NCI-H82 treated with DMSO at 0.1 percent for 48 hours (cell line): ENCODE measurements around the gene CASP8.
"Not testable (repeated sequence)": the region's sequence is repeated elsewhere in the genome, so short reads cannot be mapped to it uniquely, and the experiment has no call there.

Source experiments
- DNase-seq: peaks from one replicate; lab custom pipeline; 2025; ENCODE audit not compliant: unreplicated experiment; lab: John Stamatoyannopoulos, UW

The CASP8 gene

DNA sequence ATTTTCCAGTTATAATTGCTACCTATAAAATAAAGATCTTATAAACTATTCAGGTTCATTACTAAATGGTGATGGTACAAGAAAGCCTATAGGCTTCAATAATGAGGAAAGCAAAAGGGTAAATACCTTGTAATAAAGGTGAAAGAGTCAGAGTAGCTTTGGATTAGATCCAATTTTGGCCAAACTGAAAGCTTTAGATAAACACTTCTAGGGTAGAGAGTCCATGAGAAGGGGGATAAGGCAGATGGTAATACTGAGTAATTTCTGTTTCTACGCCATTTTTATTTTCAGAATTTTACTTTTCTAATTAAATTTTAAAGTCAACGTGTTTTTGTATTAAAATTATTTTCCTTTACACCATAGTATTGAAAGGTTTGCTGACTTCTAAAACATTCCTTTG lies 9.4 kb downstream of the CASP8 start:
- no peak for DNase-seq

- DNase-seq: no peak
These were observed 10.1 kb downstream of the CASP8 start for GRCh38 chr2:201270293-201271001.

- no peak for DNase-seq
These were observed 11.6 kb downstream of the CASP8 start for GRCh38 chr2:201271917-201272316.

DNA sequence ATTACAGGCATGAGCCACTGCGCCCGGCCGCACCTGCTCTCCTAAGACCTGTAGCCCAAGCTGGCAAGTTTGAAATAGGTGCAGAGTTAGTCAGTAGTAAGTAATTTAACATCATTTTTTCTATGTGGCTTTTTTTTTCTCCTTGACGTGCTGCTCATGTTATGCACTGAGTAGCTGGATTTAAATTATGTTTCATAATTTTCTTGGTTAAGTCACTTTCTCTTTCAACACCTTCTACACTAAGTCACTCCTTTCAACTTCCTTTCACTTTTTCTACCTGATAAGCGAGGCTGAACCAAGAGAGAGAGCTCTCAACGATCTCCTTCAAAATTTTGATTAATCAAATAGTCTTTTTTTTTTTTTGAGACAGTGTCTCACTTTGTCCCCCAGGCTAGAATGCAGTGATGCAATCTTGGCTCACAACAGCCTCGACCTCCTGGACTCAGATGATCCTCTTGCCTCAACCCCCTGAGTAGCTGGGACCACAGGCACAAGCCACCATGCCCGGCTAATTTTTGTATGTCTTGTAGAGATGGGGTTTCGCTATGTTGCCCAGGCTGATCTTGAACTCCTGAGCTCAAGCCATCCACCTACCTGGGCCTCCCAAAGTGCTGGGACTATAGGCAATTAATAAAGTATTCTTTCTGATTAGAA lies 13.1 kb downstream of the CASP8 start:
- no peak for DNase-seq

DNA sequence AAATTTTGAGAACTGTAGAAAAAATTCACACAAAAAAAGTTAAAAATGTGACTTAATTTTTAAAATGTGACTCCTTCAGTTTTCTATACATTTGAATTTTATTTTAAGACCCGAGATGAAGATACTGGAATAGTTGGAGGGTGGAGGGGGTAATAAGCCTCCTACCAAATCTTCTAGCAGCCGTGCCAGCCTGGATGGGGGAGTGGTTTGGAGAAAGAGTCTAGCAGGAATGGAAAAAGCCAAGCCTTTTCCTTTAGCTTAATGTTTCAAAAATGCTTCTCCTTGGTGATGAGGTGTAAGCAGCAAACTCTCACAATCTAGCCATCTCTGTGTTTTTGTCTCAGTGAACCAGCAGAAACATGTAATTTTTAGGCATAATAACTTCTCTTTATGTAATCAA lies 14.7 kb downstream of the CASP8 start:
- DNase-seq: no peak

GRCh38 chr2:201275990-201276389 lies 15.7 kb downstream of the CASP8 start:
- no peak for DNase-seq

DNA sequence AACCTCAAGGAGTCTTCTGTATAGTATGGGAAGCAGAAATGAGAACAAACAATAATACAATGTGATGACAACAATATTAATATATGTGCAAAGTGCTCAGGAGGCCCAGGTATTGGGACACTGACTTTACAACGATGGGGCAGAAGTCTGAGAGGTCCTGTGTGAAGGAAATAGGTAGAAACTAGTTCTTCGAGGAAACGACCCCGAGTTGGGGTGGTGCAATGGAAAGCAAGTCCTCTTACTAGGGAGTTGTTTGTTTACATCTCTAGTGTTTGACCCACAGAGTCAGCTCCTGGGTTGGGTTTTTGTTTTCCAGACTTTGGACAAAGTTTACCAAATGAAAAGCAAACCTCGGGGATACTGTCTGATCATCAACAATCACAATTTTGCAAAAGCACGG lies 16.2 kb downstream of the CASP8 start:
- no peak for DNase-seq

- no peak for DNase-seq
These were observed 18.7 kb downstream of the CASP8 start for GRCh38 chr2:201279079-201279478.

GRCh38 chr2:201280191-201281040 lies 20.1 kb downstream of the CASP8 start:
- DNase-seq: no peak

- DNase-seq: no peak
These were observed 25.2 kb downstream of the CASP8 start for GRCh38 chr2:201285499-201285898.

DNA sequence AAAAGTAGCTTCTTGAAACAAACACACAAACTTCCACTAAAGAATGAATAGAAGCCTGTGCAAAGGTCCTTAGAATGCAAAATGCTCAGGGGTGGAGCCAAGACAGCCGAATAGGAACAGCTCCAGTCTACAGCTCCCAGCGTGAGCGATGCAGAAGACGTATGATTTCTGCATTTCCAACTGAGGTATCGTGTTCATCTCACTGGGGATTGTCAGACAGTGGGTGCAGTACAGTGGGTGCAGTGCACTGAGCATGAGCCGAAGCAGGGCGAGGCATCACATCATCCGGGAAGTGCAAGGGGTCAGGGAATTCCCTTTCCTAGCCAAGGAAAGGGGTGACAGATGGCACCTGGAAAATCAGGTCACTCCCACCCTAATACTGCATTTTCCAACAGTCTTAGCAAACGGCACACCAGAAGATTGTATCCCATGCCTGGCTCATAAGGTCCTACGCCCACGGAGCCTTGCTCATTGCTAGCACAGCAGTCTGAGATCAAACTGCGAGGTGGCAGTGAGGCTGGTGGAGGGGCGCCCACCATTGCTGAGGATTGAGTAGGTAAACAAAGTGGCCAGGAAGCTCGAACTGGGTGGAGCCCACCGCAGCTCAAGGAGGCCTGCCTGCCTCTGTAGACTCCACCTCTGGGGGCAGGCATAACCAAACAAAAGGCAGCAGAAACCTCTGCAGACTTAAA lies 30.3 kb downstream of the CASP8 start:
- not testable (repeated sequence) for DNase-seq

- no peak for DNase-seq
These were observed 38.2 kb downstream of the CASP8 start for GRCh38 chr2:201298462-201299052.

DNA sequence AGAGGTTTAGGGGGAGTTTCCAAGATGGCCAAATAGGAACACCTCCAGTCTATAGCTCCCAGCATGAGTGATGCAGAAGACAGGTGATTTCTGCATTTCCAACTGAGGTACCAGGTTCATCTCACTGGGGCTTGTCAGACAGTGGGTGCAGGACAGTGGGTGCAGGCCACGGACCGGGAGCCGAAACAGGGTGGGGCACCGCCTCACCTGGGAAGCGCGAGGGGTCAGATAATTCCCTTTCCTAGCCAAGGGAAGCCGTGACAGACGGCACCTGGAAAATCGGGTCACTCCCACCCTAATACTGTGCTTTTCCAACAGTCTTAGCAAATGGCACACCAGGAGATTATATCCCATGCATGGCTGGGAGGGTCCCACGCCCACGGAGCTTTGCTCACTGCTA lies 39.6 kb downstream of the CASP8 start:
- DNase-seq: not testable (repeated sequence)

- DNase-seq: no peak
These were observed 47.5 kb downstream of the CASP8 start for GRCh38 chr2:201307876-201308275.

DNA sequence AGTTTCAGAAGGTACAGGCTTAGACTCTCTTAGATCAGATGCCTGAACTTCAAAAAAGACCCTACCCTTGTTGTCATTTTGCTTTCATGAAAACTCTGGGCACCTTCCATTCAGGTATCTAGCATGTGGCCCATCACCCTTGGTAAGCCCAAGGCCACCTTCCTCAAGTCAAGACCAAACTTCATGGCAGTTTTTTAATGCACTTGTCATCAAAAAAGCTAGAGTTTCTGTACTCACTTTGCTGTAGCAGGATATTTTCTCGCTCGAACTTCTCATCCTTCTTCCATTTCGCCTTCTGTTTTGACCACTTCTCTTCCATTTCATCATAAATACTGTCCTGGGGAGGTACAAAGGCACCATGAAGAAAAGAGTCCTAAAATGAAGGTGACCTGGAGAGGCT lies 48.6 kb downstream of the CASP8 start:
- DNase-seq: no peak

GRCh38 chr2:201313362-201313761 lies 53.0 kb downstream of the CASP8 start:
- no peak for DNase-seq

- no peak for DNase-seq
These were observed 59.2 kb downstream of the CASP8 start for GRCh38 chr2:201319511-201319910.

DNA sequence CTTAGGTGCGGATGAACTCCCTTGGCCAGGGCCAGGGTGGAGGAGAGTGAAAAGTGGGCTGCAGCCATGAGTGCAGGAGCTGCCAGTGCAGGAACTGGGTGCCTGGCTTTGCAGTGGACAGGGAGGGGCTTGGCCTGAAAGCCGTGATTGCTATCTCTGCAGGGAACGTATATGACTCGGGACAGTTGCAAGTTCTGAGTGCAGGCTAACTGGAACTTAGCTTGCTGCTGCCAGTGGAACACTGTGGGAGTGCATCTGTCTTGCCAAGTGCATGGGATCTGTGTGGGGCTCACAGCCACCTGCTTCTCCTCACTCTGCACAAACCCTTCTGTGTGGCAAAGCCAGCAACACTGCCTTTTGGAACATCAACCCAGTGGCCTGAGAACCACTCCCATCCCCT lies 59.9 kb downstream of the CASP8 start:
- no peak for DNase-seq

DNA sequence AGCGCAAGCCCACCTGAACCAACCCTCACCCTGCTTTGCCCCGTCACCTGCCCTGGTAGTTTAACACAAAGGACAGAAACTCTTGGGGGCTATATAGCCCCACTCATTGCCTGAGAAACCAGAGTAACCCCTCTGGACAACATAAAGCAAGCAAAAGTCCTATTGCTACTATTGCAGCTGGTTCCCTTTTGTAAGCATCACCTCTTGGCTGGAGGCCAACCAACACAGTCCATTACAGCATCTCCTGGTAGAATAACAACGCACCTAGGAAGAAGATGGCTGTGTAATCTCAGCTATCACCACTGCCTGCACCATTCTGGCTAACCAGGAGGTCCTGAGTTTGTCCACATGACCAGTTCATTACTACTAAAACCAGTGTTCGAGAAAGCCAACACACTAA lies 60.4 kb downstream of the CASP8 start:
- no peak for DNase-seq

- DNase-seq: no peak
These were observed 62.4 kb downstream of the CASP8 start for GRCh38 chr2:201322772-201323171.

- no peak for DNase-seq
These were observed 67.3 kb downstream of the CASP8 start for GRCh38 chr2:201327678-201328077.
